GM19463 (cell line): ENCODE results near the gene ZGLP1.
"Not testable (repeated sequence)": the region's sequence is repeated elsewhere in the genome, so short reads cannot be mapped to it uniquely, and the experiment has no call there.

Experiments used
- ATAC-seq: cut with Tn5 transposase; IDR thresholded peaks from one replicate; pipeline ENCODE4 v1.9.1; 2021; ENCODE audit warnings: mild to moderate bottlenecking, moderate library complexity; ENCODE audit not compliant: unreplicated experiment

Gene ZGLP1

DNA sequence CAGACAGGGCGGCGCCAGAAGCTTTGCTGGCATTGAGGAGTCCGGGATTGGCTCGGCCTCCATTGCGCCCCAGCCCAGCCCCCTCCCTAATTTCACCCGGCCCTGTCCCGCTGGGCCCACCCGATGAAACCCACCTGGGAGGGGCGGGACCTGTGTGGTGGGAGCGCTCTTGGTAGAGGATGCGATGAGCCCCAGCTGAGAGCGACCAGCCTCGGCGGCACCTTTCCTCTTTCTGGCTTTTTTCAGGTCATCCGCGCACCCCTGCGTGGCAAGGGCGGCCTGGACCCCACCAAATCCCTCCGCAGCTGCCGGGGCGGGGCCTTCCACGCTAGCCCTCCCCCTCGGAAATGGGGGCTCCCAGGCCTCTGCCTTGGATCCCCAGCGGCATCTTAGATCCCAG lies at the start of gene ZGLP1:
Gene ZGLP1, minus strand, starts transcription at position 393 of the 400 bp plus-strand sequence.
- no peak for ATAC-seq

DNA sequence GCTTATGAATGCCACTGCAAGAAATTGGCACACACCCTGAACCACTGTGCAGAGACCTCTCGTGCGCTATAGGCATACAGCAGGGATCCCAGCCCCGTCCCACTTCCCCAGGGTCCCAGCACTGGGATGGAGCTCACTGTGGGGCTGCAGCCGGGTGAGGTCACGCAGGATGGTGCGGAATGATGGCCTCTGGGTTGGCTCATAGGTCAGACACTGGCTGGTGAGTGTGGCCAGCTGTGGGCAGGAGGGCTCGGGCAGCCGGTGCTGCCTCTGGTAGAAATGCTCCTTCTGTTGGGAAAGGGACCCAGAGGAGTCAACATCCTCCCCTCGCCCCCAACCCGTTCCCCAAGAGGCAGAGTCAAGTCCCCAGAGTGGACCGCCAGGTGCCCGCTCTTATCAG lies 46.8 kb upstream of the ZGLP1 start:
- no peak for ATAC-seq

DNA sequence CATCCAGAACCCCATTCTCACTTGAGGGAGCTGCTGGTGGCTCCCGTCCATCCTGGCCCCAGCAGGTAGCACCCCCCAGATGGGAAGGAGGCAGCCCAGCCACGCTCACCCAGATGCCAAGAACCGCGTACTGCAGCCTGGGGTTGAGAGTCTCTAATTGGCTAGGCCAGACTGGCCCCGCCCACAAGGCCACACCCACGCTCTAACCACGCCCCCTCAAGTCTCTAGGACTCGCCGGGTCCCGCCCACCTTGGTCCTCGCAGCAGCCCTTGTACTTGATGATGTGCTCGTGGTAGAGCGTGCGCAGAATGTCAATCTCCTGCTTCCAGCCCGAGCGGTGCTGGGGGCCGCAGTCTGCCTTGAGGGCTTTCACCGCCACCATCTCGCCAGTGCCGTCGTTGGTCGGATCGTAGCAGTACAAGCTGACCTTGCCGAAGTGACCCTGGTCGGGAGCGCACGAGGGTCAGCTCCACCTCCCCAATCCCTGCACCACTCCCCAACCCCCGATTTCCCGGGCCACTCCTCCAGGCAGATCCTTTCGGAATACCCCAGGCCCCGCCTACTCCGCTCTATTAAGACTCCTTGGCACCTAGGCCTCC lies 44.3 kb upstream of the ZGLP1 start:
- ATAC-seq = no peak

DNA sequence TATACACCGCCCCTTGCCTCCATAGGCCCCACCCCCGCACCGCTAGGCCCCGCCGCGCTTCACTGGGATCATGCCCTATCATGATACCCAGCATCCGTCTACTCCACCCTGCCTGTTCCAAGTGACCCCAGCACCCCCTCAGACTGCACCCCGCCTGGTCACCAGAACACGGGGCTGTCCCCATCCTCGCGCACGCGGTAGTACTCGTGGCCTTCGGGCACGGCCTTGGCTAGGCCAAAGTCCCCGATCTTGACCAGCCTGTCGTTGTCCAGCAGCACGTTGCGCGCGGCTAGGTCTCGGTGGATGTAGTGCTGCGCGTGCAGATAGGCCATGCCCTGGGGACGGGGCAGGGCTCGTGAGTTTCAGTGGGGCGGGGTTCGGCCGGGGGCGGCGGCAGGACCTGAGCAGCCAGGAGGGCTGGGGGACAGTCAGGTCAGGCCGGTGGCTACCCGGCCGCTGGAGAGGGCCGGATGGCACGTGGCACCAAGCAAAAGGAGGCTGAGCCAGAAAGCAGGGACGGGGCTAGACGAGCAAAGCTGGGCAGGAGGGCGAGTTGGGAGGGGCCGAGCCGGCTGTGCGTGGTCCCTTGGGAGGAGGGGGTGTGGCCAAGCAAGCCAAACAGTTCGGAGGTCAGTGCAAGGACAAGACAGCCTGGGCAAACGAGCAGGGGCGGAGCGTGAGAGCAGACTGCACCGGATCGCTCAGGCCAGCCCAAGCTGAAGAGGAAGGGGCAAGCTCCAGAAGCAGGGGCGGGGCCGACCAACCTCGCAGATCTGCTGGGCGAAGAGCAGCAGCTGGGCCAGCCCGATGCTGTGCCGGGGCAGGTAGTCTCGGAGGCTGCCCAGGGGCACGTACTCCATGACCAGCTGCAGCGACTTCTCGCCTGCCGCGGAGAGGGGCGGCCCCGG lies 43.4 kb upstream of the ZGLP1 start:
- ATAC-seq = no peak

DNA sequence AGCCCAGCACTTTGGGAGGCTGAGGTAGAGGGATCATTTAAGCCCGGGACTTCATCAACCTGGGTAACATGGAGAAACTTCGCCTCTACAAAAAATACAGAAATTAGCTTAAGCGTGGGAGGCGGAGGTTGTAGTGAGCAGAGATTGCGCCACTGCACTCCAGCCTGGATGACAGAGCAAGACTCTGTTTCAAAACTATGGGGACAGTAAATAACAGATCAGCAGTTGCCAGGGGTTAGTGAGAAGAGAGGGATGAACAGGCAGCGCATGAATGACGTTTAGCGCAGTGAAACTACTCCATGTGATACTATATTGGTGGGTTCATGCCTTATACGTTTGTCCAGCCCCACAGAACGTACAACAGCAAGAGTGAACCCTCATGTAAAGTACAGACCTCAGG lies 36.9 kb upstream of the ZGLP1 start:
- ATAC-seq = no peak

DNA sequence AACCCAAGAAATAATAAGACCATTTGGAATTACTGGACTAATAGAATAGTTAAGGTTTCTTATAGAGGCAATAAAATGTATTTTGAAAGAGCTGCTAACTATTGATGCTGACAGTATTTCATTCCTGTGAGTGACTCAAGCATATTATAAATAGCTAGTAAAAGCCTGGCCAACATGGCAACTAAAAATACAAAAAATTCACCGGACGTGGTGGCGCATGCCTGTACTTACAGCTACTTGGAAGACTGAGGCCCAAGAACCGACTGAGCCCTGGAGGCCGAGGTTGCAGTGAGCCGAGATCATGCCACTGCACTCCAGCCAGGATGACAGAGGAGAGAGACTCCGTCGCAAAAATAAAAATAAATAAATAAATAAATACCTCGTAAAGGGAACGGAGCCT lies 35.2 kb upstream of the ZGLP1 start:
- no peak for ATAC-seq

DNA sequence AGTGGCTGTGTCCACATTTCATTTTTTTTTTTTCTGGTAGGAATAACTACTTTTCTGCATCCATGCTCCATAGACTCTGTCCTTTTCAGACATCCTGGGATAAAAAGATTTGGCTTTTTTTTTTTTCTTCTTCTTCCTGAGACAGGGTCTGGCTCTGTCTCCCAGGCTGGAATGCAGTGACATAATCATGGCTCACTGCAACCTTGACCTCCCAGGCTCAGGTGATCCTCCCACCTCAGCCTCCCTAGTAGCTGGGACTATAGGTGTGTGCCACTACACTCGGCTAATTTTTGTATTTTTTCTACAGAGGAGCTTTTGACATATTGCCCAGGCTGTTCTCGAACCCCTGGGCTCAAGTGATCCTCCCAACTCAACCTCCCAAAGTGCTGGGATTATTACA lies 33.9 kb upstream of the ZGLP1 start:
- no peak for ATAC-seq

DNA sequence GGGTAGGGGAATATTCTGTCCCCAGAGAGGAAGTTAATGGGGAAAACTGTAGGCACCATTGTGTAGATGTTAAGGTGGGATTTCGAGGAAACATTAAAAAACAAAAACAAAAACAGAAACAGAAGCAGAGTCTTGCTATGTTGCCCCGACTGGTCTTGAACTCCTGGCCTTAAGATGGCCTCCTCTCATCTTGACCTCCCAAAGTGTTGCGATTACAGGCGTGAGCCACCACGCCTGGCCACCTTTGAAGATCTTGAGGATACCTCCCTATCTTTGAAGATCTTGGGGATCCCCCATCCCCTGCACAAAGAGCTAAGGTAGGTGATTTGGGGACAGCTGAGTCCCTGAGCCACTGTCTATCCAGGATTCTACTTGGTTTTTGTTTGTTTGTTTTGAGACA lies 30.4 kb upstream of the ZGLP1 start:
- no peak for ATAC-seq

DNA sequence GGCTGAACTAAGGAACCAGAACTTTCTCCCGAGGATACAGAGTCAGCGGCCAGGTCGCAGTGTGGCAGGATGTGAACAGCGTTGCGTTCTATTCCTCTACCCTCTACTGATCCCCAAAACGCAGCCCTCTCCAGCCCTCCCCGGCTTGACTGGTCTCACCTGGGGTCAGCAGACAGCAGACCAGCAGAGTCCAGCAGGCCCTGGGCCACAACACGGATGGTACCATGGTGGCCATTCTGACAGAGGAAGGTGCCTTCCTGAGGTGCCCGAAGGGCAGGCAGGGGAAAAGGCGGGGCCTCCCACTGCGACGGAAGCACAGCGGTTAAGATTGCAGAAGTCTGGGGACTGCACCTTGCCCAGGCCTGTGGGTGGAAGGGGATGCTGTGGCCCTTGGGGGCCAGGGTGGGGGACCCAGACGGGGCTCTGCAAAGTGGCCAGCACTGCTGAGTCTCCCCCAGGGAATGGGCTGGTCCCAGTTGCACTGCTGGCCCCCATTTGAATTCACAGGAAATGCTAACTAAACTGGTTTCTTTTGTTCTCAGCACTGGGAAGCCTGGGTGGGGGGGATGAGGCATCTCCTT lies 29.9 kb upstream of the ZGLP1 start, which contains the start of gene ICAM3:
Gene ICAM3, minus strand, starts transcription at position 245 of the 581 bp plus-strand sequence. Its CDS starts 10 bp downstream, at position 235.
- no peak for ATAC-seq

DNA sequence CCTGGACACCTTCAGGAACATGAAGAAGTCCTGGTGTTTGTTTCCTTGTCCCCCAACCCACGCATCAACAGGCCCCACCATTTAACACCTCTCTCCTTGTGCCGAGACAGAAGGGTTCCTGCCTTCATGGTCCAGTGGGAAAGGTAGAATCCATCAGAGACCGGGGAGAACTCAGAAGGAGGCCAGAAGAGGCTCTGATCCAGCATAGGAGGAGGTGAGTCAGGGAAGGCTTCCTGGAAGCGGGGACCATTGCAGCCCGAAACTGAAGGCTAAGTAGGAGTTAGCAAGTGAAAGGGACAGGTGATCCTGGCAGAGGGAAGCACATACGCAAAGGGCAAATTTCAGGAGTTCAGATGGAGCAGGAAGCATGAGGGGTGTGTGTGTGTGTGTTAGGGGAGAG lies 29.3 kb upstream of the ZGLP1 start:
- no peak for ATAC-seq

DNA sequence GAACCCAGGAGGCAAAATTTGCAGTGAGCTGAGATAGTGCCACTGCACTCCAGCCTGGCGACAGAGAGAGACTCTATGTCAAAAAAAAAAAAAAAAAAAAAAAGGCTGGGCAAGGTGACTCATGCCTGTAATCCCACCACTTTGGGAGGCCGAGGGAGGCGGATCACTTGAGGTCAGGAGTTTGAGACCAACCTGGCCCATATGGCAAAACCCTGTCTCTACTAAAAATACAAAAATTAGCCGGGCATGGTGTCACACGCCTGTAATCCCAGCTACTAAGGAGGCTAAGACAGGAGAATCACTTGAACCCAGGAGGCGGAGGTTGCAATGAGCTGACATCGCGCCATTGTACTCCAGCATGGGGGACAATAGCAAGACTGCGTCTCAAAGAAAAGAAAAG lies 27.1 kb upstream of the ZGLP1 start:
- ATAC-seq = not testable (repeated sequence)

DNA sequence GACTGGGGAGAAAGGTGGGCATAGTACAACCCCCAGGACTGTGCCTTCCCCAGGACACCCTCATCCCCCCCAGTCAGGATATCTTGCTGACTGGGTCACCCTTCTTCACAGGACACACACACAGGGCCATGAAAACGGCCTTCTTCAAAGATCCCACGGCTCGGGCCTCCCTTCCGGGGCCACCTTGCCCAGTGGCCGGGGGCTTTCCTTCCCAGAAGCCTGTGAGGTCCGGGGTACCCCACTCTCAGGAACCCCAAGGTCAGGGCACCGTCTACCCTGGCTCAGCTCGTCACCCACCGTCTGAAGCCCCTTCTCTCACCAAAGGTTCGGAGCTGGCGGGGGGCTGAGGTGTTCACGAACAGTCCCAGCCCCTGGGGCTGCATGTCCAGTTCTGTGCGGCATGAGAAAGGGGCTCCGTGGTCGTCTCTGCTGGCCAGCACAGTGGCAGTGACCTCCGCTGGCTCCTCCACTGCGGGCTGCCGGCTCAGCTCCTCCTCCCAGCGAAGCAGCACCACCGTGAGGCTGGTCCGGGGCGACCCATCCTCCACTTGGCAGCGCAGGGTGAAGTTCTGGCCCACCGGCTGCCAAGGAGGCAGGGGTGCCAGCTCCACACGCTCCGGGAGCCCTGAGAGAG lies 25.9 kb upstream of the ZGLP1 start:
- no peak for ATAC-seq

DNA sequence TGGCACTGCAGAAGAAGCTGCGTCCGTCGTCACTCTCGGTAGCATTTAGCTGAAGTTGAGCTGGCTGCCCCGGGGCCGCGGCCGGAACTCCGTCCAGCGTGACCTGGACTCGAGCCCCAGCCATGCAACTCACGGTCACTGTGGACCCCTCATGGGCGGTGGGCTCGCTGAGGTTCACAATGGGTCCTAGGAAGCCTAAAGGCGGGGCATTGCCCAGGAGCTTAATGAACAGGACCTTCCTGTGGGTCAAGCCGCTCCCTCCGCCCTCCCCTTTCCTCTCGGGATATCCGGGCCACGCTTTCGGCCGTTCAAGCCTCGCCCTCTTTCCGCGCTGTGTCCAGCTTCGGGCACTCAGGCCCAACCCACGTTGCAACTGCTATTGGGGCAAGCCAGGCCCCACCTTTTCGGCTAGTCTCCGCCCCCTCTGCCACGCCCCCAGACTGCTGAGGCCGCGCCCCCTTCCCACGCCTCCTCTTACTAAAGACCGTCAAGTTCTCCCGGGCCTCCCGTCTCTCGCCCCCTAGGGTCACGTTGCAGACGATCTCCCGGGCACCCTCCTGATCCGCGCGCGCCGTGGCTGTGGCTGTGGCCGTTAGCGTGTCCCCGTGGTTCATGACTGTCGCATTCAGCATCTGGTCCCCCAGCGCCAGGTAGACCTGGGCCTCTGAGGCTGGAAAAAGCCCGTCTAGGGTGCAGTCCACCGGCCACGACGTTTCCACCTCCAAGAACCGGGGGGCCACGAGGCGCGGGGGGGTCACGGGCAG lies 25.2 kb upstream of the ZGLP1 start:
- no peak for ATAC-seq

DNA sequence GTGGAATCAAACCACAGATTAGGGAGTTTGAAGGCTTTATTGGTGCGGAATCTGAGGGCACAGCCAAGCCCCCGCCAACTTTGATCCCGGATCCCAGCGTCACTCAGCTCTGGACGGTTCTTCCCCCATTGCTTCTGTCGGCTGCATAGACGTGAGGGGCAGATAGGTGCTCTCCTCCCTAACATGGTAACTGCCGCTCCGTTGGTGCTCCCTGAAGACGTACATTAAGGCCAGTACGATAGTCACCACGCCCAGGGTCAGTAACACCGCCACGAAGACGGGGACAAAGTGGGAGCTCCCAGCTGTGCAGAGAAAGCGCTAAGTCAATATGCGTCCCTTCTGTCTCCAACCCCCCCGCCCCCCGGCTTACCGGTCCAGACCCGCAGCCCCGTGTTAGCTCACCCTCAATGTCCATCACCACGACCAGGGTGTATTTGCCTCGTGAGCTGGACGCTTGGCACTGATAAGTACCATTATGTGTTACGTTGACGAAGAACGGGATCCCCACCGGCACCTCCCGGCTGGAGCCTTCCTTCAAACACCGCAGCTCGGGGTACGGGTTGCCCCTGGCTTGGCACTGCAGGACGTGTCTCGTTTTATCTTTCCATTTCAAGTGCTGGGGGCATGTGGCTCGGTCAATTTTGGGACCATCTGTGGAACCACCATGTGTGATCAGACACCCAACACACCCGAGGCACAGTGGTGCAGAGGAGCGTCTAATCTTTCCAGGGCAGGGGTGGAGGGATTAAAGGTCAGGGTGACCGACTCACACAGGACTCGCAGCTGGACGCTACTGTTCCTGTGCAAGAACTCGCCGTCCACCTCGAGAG lies 24.4 kb upstream of the ZGLP1 start:
- ATAC-seq = no peak

DNA sequence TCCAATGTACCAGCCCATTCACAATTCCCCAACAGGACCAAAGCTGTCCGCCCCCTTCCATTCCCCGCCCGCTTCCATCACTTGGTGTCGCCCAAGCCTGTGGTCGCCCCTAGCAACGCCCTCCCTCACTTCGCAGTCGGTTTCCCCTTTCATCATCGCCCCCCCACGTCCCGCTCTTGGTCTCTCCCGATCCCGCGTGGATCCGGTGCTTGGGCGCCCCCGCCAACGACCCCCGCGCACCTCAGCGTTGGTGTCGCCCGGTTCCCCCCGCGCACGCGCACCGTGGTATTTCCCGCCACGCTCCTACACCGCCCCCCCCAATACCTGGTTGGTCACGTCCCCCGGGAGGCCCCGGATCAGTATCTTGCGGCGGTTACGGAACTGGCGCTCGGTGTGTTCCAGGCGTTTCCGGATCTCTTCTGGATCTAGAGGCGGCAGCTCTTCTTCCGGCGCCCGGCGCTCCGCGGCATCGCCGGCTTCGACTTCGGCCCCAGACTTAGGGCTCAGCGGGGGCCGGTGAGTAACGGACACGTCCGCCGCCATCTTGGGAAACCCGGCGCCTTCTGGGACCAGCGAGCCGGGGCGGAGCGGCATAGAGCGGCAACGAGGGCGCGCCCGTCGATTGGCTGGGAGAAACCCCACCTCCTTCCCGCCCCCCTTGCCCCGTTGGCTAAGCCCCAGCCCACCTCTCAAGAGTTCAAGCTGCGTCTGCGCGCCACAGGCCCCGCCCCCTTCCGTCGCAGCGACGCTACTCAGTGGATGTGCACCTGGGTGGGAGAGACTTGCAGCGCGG lies 23.5 kb upstream of the ZGLP1 start, which contains the start of gene RAVER1:
Gene RAVER1, minus strand, starts transcription at position 565 of the 793 bp plus-strand sequence. Its CDS starts 22 bp downstream, at position 543.
- peak; percentile 91 for ATAC-seq

DNA sequence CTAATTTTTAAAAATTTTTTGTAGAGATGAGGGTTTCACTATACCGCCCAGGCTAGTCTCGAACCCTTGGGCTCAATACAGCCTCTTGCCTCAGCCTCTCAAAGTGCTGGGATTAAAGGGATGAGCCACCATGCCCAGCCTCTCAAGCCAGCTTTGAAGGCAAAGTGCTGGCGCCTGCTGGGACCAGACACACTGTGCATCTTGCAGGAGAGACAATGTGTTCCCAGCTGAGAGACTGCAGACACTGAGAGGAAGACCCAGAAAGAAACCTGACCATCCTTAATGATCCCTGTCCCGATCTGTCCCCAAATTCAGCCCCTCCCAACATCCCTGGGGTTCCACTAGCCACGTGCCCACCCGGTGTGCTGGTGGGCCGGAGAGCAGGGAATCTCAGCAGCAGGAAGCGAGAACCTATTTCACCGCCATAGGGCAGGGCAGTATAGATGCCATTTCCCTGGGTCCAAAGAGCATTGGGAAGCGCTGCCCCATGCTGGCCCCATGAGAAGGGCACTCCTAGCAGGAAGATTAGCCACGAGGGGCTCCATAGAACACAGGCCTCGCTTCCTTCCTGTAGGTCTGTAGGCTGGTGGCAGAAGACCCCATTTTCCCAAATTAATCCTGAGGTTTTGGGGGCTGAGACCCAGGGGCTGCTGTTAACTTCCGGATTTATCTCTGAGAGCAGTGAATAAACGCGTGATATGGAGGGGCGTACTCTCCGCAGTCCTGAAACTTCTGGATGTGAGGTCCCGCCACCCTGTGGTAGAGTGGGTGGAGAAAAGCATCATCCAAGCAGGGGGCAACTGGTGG lies 22.7 kb upstream of the ZGLP1 start:
- ATAC-seq = no peak

DNA sequence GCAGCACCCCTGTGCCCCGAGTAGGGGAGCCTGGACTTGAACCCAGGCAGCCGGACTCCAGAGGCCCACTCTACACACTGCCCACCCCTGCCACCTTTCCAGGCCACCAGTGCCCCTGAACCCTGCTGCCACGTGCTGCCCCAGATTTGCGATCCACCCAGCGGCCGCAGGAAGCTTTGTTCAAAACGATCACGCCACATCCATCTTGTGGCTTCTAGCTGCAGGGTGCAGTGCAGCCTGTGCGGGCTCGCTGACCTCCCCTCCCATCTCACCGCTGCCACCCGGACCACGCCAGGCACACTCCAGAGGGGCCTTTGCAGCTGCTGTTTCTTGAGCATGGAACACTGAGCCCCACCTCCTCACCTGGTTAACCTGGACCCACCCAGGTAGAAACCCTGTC lies 19.9 kb upstream of the ZGLP1 start:
- no peak for ATAC-seq
